Daoy (cell line): Measurements from ENCODE around the gene CIAO1. TPM values are rescaled to one million over a fixed set of nuclear protein-coding genes. Genes with fewer than 3 reads are reported as not detected.
"Not testable (repeated sequence)": the region's sequence is repeated elsewhere in the genome, so short reads cannot be mapped to it uniquely, and the experiment has no call there.

ENCODE experiments used
- DNase-seq: peaks from one replicate; pipeline ENCODE4 v3.0.0-alpha.2; 2015; ENCODE audit warnings: low read depth
- total RNA-seq: library from RNA; depleted of rRNA; stranded (reverse); fragments of >200 nt; shearing (Covaris generic); gene quantifications from 2 replicates; pipeline ENCODE4 v1.2.3, GENCODE V29; 2014; rRNA removed

The CIAO1 gene
- total RNA-seq = 136 and 166 TPM in 2 replicates

DNA sequence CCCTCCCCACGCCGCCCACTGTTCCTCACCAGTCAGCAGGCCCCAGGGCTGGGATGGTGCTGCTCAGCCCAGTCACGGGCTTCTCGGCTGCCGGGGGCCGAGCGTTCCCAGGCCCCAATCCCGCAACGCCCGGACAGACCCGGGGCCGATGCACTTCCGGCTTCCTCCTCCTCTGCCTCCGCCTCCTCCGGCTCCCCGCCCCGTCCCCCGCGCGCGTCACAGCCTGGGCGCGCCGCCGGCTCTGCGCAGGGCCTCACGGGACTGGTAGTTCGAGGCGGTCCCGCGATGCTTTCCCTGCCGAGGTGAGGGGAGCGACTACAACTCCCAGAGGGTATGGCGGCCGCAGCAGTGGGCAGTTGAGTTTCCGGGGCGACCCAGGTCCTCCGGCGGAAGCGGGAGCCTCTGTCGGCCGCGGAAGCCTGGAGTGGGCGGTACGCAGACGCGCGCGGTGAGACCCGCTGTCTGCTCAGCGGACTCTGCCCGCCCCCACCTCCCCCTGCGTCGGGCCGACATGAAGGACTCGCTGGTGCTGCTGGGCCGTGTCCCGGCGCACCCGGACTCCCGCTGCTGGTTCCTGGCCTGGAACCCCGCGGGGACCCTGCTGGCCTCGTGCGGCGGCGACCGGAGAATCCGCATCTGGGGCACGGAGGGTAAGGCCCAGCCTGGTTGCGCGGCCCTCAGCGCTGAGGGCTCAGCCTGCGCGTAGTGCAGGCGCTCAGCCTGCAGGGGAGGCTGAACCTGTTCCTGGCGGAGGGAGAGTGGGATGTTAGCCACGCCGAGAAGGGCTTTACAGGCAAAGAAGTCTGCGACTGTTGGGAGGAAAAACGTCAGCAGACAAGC is at the start of gene CIAO1, which contains the start of gene TMEM127:
CIAO1 (plus strand) TSS at position 386 of the 840 bp plus-strand sequence; CDS start at position 512, 126 bp downstream.
TMEM127 (minus strand) TSS at position 158 of the 840 bp plus-strand sequence. CDS start 616 bp downstream, outside the sequence.
- peak; percentile 99 for DNase-seq

- no peak for DNase-seq
Observed at GRCh38 chr2:96218508-96219131, 47.4 kb upstream of the CIAO1 start.

DNA sequence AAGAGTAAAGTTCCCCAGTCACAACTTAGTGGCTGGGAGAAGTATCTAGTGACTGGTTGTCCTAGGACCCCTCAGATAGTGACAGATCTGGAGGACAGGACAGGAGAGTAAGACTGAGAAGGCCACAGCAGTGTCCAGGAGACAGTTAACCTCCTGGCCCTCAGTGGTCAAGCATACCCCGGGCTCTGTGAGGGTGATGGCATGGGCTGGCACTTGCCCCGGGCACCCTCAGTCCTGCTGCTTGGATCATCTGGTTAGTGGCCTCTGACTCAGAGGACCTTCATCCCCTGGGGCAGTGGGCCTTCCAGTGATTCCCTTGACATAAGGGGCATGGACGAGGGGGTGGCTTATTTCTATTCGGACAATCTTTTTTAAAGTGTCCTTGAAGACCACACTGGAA is 46.1 kb upstream of the CIAO1 start:
- DNase-seq = not testable (repeated sequence)

DNA sequence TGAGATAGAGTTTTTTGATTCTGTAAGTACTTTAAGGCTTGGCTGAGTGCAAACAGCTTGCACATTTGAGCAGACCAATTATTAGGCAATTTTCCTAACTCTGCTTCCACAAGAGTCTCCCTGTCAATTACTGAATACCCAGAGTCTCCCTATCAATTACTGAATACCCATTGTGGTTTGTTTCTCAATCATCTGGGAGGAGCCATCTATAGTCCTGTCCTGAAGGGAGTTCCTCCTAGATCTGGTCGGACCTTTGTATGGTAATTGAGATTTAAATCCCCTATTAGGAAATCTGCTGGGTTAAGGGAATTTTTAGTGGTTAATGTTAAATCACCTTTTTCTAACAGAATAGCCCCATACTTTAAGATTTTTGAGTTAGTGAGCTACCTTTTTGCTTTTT is 44.9 kb upstream of the CIAO1 start:
- not testable (repeated sequence) for DNase-seq

- DNase-seq = no peak
Observed at GRCh38 chr2:96225016-96225533, 41.0 kb upstream of the CIAO1 start.

DNA sequence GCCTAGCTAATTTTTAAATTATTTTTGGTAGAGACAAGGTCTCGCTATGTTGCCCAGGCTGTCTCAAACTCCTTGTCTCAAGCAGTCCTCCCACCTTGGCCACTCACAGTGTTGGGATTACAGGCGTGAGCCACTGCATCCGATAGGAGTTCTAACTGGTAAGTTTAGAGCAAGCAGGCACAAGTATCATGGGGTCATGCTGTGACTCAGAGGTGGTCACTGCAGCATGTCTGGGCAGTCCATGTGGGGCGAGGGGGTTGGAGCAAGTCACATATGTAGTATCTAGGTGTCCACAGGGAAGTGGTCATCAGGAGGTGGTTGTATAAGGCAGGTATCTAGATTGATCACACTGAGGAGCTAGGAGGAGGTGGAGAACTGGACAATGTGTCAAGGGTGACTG is 34.7 kb upstream of the CIAO1 start:
- DNase-seq = no peak

- no peak for DNase-seq
Observed at GRCh38 chr2:96233436-96233835, 32.6 kb upstream of the CIAO1 start.

DNA sequence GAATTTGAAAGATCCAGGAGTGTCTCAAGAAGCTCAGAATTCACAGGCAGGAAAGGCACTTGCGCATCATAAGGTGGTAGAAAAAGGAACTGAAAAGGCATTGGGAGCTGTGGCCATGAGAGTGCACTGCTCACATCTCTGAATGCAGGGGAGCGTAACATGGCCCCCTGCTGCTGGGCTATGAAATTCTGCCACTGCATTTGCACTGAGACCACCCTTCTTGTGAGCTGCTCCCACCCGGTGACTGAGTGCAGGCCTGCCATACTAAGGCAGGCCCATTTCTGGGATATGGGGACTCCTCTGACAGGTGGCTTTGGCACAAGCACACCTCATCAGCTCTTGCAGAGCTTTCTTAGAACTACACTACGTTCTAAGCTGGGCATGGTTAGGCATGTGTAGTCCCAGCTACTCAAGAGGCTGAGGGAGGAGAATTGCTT is 32.1 kb upstream of the CIAO1 start:
- DNase-seq = no peak

- DNase-seq = no peak
Observed at GRCh38 chr2:96236882-96237281, 29.1 kb upstream of the CIAO1 start.

GRCh38 chr2:96238266-96238665 is 27.8 kb upstream of the CIAO1 start:
- DNase-seq = no peak

DNA sequence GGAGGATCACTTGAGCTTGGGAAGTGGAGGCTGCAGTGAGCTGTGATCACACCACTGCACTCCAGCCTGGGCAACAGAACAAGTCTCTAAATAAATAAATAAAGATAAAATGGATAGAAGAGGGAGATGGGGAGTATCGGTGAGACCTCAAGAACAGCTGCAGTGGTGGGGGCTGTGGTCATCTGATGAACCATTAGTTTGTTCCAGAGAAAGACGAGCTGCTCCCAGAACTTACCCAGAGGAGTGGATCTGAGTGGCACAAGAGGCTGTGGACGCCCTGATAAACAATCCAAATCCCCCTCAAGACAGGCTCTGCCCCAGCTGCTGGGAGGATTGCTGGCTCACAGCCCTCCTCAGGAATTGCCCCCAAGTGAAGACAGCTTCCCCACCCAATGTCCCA is 26.9 kb upstream of the CIAO1 start:
- no peak for DNase-seq

GRCh38 chr2:96239745-96240264 is 26.2 kb upstream of the CIAO1 start:
- DNase-seq = no peak

- DNase-seq = no peak
Observed at GRCh38 chr2:96240341-96241038, 25.5 kb upstream of the CIAO1 start.

DNA sequence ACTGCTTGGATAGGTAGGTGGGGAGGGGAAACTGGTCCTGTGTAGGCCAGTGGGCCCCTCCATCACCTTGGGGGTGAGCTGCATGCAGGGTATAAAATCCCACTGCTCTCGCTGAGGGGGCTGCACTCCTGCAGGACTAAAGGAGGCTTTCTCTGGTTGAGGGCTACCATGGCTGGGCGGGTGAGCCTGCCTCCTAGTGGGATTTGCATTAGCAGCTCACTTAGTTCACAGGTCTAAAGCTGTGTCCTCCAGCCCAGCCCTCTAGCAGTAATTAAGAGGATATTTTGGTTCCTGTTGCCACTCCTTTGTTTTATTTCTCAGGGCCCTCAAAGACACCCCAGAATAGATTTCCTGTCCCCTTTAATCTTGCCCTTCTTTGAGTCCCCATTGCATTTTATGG is 24.8 kb upstream of the CIAO1 start:
- DNase-seq = no peak

DNA sequence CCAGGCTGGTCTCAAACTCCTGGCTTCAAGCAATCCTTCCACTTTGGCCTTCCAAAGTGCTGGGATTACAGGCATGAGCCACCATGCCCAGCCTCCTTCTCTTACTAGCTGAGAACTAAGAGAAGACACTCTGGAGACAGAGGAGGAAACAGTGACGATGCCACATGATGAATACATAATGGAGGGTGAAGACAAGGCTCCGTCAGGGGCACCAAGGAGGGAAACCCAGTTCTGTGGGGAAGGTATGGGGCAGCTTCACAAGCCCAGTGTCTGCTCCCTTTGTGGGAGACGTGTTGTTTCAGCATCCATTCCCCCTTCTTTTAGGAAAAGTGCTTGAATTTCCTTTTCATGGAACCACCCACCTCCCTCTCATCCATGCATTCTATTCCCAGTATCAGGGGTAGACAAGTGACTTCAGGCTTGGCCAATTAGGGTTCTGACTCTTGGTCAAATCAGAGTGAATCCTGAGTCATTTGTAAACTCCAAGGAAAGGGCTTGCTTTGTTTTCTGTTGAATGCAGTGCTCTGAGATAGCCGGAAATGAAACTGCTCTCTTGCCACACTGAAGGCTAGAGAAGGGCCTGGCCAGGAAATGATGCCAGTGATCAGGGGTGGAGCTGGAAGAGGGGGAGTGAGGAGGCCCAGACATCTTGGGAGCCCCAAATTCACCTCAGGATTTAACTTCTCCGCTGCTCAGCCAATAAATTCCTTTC is 24.0 kb upstream of the CIAO1 start:
- DNase-seq = peak; percentile 70

DNA sequence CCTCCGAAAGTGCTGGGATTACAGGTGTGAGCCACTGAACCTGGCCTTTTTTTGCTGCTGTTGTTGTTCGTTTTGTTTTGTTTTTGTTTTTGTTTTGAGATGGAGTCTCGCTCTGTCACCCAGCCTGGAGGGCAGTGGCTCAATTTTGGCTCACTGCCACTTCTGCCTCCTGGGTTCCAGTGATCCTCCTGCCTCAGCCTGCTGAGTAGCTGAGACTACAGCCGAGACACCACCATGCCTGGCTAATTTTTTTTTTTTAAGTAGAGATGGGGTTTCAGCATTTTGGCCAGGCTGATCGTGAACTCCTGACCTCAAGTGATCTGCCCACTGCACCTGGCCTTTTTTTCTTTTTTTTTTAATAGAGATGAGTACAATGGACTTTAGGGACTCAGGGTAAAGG is 22.2 kb upstream of the CIAO1 start:
- no peak for DNase-seq

- DNase-seq = peak; percentile 11
Observed at GRCh38 chr2:96245609-96246390, 20.2 kb upstream of the CIAO1 start.

DNA sequence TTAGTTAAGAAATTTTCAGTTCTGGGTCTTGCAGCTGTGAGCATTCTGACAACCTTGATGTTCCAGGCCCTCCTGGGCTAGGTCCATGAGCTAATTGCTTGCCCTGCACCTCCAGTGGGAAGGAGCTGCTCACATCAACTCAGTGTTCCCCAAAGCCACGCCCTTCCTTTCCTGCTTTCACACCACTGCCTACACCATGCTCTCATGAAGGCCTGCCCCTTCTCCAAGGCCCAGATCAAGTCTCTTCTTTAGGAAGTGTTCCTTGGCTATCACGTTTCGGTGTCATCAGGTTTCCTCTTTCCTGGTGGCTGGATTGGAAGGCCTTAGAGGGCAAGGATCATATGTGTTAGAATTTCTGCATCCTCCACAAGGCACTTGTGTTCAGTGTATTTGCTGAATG is 19.0 kb upstream of the CIAO1 start:
- DNase-seq = no peak

DNA sequence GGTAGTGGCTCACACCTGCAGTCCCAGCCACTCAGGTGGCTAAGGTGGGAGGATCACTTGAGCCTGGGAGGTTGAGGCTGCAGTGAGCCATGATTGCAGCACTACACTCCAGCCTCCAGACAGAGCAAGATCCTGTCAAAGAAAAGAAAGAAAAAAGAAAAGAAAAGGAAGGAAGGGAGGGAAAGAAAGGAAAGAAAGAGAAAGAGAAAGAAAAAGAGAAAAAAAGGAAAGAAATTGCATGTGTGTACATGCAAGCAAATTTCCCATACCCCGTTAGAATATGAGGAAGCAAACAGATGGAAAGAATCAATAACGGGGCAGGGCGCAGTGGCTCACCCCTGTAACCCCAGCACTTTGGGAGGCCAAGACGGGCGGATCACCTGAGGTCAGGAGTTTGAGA is 18.1 kb upstream of the CIAO1 start:
- no peak for DNase-seq

DNA sequence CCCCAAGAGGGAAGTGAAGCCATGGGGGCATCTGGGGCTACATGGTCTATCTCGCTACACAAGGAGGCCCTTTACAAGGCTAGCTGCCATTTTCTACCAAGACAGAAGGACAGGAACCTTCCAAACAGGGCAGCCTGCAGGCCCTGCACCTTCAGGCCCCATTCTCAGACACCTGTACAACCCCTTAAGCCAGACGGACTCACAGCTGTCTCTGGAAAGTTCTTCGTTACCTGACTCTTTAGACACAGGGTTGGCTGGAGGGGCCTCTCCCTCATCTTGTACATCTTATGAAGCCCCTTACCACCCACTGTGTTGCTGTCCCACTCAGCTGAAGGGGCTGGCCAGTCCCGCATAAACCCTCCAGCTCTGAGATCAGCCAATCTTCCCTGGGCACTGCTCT is 17.4 kb upstream of the CIAO1 start:
- no peak for DNase-seq
